OCI-LY1 (cell line): ENCODE data around the gene RER1.

Experiments used
- H2AFZ ChIP-seq: fragments of 200-600 bp; sonication (generic), shearing (Covaris generic); 2 replicates; pipeline ENCODE4 v1.6.0; 2014; ENCODE audit warnings: antibody characterized with exemption, mild to moderate bottlenecking, low read length
- H3F3A ChIP-seq: fragments of 200-600 bp; sonication (generic), shearing (Covaris generic); 2 replicates; pipeline ENCODE4 v1.6.0; 2014; ENCODE audit warnings: mild to moderate bottlenecking, antibody characterized with exemption, low read length, moderate library complexity; ENCODE audit not compliant: insufficient read depth
- H3K27ac ChIP-seq: fragments of 200-600 bp; sonication (generic); 2 replicates; pipeline ENCODE4 v1.5.1; 2014; ENCODE audit warnings: low read length, mixed run types, mild to moderate bottlenecking, low read depth; ENCODE audit not compliant: poor library complexity, severe bottlenecking
- H3K27me3 ChIP-seq: fragments of 200-600 bp; sonication (generic); 2 replicates; pipeline ENCODE4 v1.6.0; 2014; ENCODE audit warnings: antibody characterized with exemption, mild to moderate bottlenecking, low read length, moderate library complexity; ENCODE audit not compliant: insufficient read depth
- H3K36me3 ChIP-seq: fragments of 200-600 bp; sonication (generic); 2 replicates; pipeline ENCODE4 v1.6.1; 2014; ENCODE audit warnings: mild to moderate bottlenecking, antibody characterized with exemption, low read length, moderate library complexity, mixed read lengths; ENCODE audit not compliant: insufficient read depth
- H3K4me1 ChIP-seq: fragments of 200-600 bp; sonication (generic); 2 replicates; pipeline ENCODE4 v1.5.1; 2014; ENCODE audit warnings: mild to moderate bottlenecking, low read length, moderate library complexity; ENCODE audit not compliant: insufficient read depth, severe bottlenecking
- H3K4me2 ChIP-seq: fragments of 200-600 bp; sonication (generic), shearing (Covaris generic); 2 replicates; pipeline ENCODE4 v1.6.1; 2014; ENCODE audit warnings: low read length
- H3K4me3 ChIP-seq: fragments of 200-600 bp; sonication (generic); 2 replicates; pipeline ENCODE4 v1.5.1; 2014; ENCODE audit warnings: low read length, low read depth, mild to moderate bottlenecking, mixed read lengths; ENCODE audit not compliant: poor library complexity, severe bottlenecking
- H3K79me2 ChIP-seq: fragments of 200-600 bp; shearing (Covaris generic); 2 replicates; pipeline ENCODE4 v1.6.1; 2016; ENCODE audit warnings: mixed run types, low read length, mixed read lengths; ENCODE audit not compliant: insufficient read depth
- H3K9ac ChIP-seq: fragments of 200-600 bp; sonication (generic), shearing (Covaris generic); 2 replicates; pipeline ENCODE4 v1.6.1; 2014; ENCODE audit warnings: mild to moderate bottlenecking, low read length, mixed read lengths
- H3K9me2 ChIP-seq: fragments of 200-600 bp; sonication (generic), shearing (Covaris generic); 2 replicates; pipeline ENCODE4 v1.6.1; 2014; ENCODE audit warnings: low read depth, mild to moderate bottlenecking, low read length, mixed read lengths
- H3K9me3 ChIP-seq: fragments of 200-600 bp; shearing (Covaris generic); 2 replicates; pipeline ENCODE4 v1.6.1; 2014; ENCODE audit warnings: low read length, mixed read lengths
- H4K20me1 ChIP-seq: fragments of 200-600 bp; sonication (generic), shearing (Covaris generic); 2 replicates; pipeline ENCODE4 v1.6.0; 2016; ENCODE audit warnings: mild to moderate bottlenecking, low read length; ENCODE audit not compliant: insufficient read depth
- CTCF ChIP-seq: fragments of 200-600 bp; sonication (generic), shearing (Covaris generic); IDR thresholded peaks from 2 replicates; pipeline ENCODE4 v1.5.1; 2017; ENCODE audit warnings: mild to moderate bottlenecking, antibody characterized with exemption, low read length, moderate library complexity, mixed read lengths
- EZH2 ChIP-seq: fragments of 200-600 bp; sonication (generic), shearing (Covaris generic); IDR thresholded peaks from 2 replicates; pipeline ENCODE4 v1.8.0; 2017; ENCODE audit warnings: borderline replicate concordance, mixed run types, mild to moderate bottlenecking, antibody characterized with exemption, low read length, moderate library complexity, mixed read lengths

Gene RER1

GRCh38 chr1:2392686-2393085 lies 1.0 kb downstream of the RER1 start:
- no peak overlapping the region for H3K27ac ChIP-seq
- H3K9ac ChIP-seq = peak overlapping the region; percentile 92
- peaks cover 47% of the 10 kb centered on the region for H3K36me3 ChIP-seq
- peaks cover 32% of the 10 kb centered on the region for H3K4me1 ChIP-seq
- H3K4me2 ChIP-seq = peak overlapping the region; percentile 94
- peaks cover 22% of the 10 kb centered on the region for H3K79me2 ChIP-seq
- no peaks in the 10 kb centered on the region for H3K9me3 ChIP-seq
- H2AFZ ChIP-seq = no peak overlapping the region
- no peak for TF ChIP-seq EZH2
- no peak for TF ChIP-seq CTCF
- peak overlapping the region; percentile 100 for H3K4me3 ChIP-seq
- no peaks in the 10 kb centered on the region for H3F3A ChIP-seq
- H3K9me2 ChIP-seq = no peaks in the 10 kb centered on the region
- no peaks in the 10 kb centered on the region for H3K27me3 ChIP-seq
- H4K20me1 ChIP-seq = no peaks in the 10 kb centered on the region

GRCh38 chr1:2393471-2393877 lies 1.8 kb downstream of the RER1 start:
- H3K79me2 ChIP-seq = peaks cover 22% of the 10 kb centered on the region
- H3K4me1 ChIP-seq = peaks cover 32% of the 10 kb centered on the region
- peak overlapping the region; percentile 16; the same call in 1 of the 2 replicates for H3K9ac ChIP-seq
- H3K4me2 ChIP-seq = peak overlapping the region; percentile 94
- no peak overlapping the region for H3K27ac ChIP-seq
- no peak overlapping the region for H2AFZ ChIP-seq
- H3K9me2 ChIP-seq = no peaks in the 10 kb centered on the region
- peak overlapping the region; percentile 100 for H3K4me3 ChIP-seq
- no peak for TF ChIP-seq CTCF
- no peak for TF ChIP-seq EZH2
- H3F3A ChIP-seq = no peaks in the 10 kb centered on the region
- no peaks in the 10 kb centered on the region for H4K20me1 ChIP-seq
- H3K9me3 ChIP-seq = no peaks in the 10 kb centered on the region
- H3K36me3 ChIP-seq = peaks cover 55% of the 10 kb centered on the region
- H3K27me3 ChIP-seq = no peaks in the 10 kb centered on the region

GRCh38 chr1:2394220-2394619 lies 2.6 kb downstream of the RER1 start:
- Histone ChIP-seq H4K20me1 (no peaks in the 10 kb centered on the region), H3K9me3 (no peaks in the 10 kb centered on the region), H3K9me2 (no peaks in the 10 kb centered on the region), H3K79me2 (peaks cover 22% of the 10 kb centered on the region), H3K4me2 (no peak overlapping the region), H2AFZ (no peak overlapping the region), H3K4me3 (no peak overlapping the region), H3F3A (no peaks in the 10 kb centered on the region), H3K27ac (no peak overlapping the region), H3K9ac (no peak overlapping the region; the same call in 1 of the 2 replicates), H3K27me3 (no peaks in the 10 kb centered on the region), H3K4me1 (peaks cover 32% of the 10 kb centered on the region), H3K36me3 (peaks cover 62% of the 10 kb centered on the region)
- TF ChIP-seq EZH2 (no peak), CTCF (no peak)
